ENCODE measurements around the gene TAF15. TPM values are rescaled to one million over a fixed set of nuclear protein-coding genes. Genes with fewer than 3 reads are reported as not detected.
A peak's percentile ranks its signal among the peaks of the same experiment; 100 is the strongest.

TAF15 gene
- total RNA-seq: 36.8 and 142 TPM in 2 replicates

DNA sequence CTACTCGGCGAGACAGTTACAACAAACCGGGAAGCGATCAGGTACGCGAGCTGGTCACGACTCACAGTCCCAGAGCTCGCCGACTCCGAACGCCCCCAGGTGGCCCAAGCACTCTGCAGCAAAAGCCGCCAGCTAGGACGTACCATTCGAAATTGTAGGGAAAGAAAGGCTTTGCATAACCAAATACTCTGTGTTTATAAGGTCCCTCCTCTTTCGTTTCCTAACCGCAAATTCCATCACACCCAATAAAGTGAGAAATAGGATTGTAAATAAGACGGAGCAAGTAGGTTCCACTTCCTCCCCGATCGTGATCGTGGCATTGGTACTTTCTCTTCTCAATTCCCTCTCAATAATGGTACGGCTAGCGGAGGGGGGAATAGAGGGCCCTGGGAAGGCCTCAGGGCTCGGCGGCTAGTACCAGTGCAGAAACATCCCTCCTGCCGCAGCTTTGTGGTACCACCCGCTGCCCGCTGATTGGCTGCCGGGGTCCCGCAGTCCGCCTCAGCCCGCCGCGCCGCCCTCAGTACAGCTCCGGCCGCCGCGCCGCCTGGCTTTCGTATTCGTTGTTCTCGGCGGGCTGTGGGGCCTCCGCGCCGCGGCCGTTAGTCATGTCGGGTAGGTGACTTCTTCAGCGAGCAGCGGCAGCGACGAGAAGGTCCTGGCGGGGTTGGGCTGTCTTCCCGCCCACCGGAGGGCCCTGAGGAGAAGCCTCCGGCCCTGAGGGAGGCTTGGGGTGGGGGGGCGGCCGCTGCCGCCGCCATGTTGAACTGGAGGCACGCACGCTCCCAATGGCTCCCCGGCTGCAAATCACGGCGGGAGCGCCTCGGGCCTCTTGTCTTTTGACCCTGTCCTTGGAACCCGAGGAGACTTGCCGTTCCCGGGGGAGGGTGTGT lies at the start of gene TAF15:
TSS of gene TAF15 (plus strand) at position 523 of the 893 bp plus-strand sequence. CDS start at position 609, 86 bp downstream.
- peak; percentile 94 for DNase-seq (ENCODE audit: low read depth)

DNA sequence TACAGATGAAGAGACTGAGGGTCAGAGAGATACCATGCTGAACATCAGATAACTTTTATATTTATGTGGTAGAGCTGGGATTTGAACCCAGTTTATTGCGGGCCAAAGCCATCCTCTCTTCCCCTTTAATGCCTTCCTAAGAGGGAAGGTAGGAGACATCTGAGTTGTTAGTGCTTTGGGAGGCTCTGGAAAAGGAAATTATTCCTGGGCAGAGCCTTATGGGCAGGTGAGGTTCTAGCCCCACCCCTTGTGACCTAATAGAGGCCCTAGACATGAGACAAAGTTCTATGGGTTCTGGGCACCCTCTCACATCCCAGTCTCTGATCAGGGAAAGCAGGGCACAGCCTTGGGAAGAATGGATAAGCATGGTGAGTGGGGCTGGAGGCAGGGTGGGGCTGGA lies 48.7 kb upstream of the TAF15 start, which contains the start of gene C17orf50:
TSS of gene C17orf50 (plus strand) at position 301 of the 400 bp plus-strand sequence. CDS start at position 356, 55 bp downstream.
- no peak for DNase-seq (ENCODE audit: low read depth)

DNA sequence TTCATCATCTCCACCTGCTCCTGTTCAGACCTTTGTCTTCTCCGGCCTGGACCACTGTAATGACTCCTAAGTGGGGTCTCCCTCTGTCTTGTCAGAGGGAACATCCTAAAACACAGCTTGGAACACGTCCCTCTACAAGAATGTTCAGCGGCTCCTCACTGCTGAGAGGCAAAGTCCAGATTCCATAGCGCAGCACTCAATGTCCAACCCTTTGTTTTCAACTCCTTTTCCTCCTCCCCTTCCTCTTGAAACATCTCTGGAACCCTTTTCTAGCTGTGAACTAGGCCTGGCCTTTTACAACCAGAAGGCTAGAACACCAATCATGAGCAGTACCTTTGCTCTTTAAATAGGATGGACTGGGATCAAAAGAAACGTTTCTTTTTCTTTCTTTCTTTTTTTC lies 47.7 kb upstream of the TAF15 start:
- peak; percentile 18 for DNase-seq (ENCODE audit: low read depth)

DNA sequence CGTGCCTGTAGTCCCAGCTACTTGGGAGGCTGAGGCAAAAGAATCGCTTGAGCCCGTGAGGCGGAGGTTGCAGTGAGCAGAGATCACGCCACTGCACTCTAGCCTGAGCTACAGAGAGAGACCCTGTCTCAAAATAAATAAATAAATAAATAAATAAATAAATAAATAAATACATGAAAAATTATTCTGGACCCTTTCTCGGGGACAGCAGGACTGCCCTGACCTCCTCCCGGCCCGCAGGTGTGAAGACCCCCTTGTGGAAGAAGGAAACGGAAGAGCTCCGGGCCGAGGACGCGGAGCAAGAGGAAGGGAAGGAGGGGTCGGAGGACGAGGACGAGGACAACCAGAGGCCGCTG lies 45.5 kb upstream of the TAF15 start:
- no peak for DNase-seq (ENCODE audit: low read depth)

DNA sequence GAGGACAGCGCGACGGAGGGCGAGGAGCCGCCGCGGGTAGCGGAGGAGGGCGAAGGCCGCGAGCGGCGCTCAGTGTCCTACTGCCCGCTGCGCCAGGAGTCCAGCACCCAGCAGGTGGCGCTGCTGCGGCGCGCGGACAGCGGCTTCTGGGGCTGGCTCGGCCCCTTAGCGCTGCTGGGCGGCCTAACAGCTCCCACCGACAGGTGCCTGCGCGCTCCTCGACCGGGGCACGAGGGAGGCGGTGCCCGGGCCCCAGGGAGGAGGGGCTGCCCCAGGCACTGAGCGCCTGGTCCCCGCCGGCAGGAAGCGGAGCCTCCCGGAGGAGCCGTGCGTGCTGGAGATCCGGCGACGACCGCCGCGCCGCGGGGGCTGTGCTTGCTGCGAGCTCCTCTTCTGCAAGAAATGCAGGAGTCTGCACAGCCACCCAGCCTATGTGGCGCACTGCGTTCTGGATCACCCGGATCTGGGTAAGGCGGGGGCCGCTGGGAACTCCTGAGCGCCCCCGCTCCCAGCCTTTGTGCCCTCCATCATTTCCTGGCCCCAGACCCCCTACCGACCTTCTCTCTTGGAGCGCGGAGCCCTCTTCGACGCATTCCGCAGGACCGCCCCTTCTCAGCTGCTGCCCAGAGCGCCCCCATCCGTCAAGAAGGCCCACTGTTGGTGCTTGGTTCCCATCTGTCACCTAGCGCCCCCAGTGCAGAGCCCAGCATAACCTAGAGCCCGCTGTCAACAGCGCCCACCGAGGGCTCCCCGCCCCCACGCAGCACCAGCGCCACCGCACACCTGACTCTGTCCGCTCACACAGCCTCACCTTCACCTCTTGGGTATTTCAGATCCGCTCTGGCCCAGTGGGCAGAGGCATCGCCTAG lies 44.9 kb upstream of the TAF15 start:
- DNase-seq (ENCODE audit: low read depth): peak; percentile 61

DNA sequence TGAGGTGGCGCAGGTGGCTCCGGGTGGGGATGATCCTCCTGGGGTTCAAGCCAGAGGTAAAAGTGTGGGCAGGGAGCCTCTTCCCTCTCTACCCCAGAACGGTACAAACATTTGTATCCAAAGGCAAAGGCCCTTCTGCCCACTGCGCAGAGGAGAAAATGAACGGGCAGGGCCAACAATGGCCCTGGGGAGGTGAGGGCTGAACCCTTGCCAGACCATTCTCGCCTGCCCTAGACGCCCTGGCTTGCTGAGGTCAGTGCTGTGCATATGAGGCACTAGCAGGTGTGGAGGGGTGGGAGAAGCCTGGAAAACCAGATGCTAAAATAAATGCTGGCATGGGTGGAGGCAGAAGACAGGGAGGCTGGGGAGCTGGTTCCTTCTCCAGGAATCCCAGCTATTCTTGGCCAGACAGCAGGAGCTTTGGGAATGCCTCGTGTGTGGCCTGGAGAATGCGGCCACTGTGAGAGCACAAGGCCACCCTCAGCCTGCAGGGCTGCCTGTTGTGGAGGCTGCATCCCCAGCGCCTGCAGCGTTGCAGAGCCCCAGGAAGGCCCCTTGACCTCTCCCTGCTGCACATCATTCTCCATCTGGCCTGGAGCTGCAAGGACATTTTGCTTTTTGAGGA lies 44.1 kb upstream of the TAF15 start:
- DNase-seq (ENCODE audit: low read depth): no peak

DNA sequence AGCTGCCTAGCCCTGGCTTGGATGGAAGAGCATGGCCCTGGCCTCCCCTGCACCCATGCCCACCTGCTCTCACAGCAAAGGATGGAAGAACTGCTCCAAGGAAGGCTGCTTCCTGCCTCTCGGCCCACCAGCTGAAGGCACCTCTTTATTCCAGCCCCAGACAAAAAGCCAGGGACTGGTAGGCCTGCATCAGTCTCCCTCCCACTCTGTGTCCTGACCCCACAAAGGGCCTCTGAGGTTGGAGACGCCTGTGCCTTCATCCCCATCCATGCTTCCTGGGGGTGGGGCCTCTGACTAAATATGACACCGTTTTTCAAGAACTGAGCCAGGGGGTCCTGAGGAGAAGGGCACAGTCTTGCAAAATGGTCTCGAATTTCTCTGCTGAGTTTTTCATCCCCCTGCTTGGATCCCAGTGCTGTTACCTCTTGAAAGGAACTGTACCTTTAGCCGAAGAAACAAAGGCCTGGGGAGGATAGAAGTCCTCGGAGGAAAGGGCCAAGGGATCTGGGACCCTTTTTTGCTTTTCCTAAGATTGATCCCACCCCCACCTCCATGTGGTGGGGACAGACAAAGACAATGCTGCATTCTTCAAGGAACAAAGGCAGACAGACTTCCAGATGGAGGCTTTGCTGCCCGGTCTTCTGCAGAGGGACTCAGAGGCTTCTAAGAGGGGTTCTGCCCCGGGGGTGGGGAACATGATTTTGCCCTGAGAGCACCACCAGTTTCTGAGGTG lies 43.4 kb upstream of the TAF15 start:
- DNase-seq (ENCODE audit: low read depth): no peak

DNA sequence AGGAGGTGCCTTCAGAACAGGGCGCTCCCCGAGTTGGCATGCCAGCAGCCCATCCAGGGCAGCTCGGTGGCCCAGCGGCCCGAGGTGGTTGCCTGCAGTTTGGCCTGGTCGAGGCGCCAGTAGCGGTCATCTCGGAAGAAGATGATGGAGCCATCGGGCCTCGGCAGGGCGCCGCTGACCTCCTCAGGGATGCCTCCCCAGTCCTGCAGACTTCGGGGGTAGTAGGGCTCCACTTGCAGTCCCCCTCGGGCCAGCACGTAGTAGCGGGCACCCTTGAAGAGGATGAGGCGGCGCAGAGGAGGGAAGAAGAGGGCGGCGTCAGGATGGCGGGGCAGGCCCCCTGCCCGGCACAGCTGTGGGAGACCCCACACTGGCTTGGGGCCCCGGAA lies 42.8 kb upstream of the TAF15 start:
- no peak for DNase-seq (ENCODE audit: low read depth)

DNA sequence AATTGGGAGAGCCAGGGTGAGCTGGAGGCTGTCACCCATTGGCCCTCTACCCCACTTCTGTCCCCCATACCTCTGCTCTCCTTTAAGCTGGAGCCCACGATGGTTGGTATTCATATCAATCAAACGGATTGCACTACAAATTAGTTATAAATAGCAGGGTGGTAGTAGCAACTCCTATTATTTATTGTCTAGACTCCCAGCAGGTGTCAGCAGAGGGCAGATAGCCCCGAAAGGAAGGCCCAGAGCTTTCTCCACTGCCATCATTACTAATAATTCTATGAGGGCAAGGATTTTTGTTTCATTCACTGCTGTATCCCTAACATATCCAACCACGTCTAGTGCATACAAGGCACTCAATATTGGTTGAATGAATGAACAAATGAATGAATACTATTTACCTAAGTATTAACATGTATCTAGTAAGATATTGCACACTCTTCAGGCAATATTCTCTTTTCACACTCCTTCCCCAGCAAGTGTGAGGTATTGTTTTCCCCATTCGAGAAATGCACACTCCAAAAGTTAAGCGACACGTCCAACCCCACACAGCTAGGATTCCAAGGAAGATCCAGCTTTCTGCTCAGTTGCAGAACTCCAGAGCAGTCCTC lies 42.3 kb upstream of the TAF15 start:
- DNase-seq (ENCODE audit: low read depth): peak; percentile 35

DNA sequence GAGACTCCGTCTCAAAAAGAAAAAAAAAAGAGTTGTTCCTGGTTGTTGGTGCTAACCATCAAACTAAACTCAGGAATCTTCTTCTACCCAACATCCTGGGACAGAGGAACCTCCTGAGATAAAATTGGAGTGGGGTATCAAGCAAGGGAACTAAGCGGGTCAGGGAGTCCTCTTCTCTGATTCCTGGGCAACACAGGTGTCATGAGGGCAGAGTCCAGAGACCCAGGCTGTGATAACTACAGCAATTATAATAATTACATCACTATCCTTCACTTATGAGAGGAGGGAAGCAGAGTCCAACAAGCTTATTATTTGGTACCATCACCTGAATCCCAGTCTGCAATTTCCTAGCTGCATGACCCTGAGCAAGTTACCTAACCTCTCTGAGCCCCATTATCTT lies 40.5 kb upstream of the TAF15 start:
- DNase-seq (ENCODE audit: low read depth): no peak

DNA sequence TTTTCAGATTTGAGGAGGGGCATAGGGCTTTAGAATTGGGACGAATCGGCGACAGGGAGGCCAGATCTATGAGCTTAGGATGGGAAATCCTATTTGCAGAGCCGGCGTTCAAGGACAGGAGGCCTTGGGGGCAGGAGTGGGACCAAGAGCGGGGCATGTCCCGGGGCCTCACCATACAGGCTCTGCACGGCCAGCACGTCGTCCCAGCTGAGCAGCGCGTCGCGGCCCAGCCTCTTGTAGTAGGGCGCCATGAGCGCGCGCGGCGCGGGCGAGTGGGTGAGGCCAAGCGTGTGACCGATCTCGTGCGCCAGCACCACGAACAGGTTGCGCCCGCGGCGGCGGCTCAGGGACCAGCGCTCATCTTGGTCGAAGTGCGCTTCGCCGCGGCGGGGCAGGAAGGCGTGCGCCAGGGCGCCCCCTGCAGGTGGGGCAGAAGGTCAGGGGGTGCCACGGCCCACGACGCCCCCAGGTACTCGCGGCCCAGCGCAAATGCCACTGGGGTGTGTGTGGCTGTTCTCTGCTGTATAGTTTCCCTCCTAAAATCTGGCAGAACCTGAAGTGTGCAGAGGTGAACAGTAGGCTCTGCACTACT lies 39.3 kb upstream of the TAF15 start:
- DNase-seq (ENCODE audit: low read depth): no peak

DNA sequence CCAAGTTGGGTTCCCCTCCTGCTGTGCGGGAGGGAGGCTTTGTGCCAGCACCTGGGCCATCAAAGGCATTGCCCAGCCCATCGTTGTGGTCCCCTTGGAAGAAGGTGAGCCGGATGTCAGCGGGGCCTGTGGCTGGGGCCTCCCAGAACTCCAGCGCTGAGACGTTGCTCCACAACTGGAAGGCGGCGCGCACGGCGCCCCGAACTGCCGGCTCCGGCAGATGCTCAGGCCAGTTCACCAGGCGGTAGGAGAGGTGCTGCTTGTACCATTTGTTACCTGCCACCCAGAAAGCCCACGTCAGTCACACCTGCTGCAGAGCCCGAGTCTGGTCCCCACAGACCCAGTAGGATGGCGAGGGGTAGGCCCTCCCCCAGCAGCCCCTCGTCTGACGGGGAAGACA lies 36.2 kb upstream of the TAF15 start:
- DNase-seq (ENCODE audit: low read depth): no peak

DNA sequence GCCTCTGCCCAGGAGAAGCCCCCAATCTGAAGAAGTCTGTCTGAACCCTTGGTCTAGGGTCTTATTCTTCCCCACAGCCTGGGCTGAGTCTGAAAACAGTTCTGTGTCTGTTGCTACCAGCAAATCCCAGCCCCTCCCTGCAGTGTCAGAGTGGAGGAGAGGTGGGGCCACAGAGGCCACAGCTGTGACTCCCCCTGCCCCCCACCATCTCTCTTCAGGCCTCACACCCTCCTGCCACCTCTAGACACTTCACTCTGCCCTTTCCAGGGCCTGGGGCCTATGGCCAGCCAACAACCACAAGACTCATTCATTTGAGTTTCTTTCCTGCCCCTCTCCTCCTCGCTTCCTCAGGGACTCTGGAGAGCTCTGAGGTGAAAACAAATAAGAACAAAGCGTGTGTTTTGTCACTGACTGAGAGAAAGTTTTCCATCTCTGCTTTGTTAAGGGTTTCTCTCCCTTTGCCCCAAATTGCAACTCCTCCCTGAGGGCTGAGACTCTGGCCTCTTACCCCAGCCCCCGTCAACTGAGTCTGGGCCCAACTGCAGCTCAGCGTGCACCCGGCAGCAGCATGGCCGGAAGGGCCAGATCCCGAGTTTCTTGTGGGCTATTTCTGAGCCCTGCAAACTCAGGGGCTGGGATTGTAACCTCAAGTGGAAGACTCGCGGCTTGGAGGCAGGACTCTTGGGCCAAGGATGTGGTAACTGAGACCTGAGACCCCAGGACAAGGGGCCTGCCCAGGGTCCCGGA lies 35.4 kb upstream of the TAF15 start:
- no peak for DNase-seq (ENCODE audit: low read depth)

DNA sequence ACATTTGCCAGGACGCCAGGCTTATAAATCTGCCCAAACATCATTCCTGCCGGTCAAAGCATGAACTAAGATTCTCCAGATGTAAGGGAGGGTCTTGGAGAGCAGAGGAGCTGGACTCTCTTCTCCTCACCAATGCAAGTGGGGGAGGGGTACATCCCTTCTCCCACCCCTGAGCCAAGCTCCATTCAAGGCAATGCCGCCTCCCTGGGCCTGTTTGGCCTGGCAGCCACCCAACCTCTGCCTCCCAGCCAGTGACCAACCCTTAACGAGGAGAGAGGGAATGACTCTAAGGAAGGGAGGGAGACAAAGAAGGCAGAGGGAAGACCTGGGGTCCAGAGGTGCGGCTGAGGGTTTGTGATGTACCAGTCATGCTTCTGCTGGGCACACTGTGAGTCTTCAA lies 34.8 kb upstream of the TAF15 start:
- DNase-seq (ENCODE audit: low read depth): peak; percentile 56

DNA sequence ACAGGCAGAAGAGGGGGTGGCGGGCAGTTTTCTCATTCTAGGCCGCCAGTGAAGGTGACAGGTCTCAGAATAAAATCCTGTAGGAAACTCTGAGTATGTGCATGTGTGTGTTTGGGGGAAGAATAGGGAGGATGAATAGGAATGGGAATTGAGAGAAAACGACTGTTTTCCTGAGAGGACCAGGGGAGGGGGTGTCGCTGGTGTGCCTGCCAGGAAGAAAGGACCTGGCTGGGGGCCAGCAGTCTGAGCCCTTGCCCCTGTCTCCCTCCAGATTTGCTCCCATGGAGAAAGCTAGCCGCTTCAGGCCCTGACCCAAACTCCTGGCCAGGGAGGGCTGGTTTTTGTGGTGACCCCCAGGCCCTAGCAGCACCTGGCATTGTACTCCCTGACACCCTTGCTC lies 34.2 kb upstream of the TAF15 start:
- DNase-seq (ENCODE audit: low read depth): no peak

DNA sequence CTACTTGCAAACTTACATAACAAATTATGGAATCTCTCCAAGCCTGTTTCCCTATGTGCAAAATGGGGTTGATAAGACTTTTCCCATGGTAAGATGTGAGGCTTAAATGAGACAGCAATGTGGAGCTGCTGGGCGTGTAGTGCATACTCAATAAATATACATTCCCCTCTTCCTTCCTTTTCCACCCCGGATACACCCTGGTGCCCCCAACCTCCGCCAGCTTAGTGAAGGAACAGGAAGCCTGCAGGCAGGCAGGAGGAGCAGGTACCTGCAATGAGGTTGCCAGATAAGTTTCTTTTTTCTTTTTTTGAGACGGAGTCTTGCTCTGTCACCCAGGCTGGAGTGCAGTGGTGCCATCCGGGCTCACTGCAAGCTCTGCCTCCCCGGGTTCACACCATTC lies 33.7 kb upstream of the TAF15 start:
- no peak for DNase-seq (ENCODE audit: low read depth)

DNA sequence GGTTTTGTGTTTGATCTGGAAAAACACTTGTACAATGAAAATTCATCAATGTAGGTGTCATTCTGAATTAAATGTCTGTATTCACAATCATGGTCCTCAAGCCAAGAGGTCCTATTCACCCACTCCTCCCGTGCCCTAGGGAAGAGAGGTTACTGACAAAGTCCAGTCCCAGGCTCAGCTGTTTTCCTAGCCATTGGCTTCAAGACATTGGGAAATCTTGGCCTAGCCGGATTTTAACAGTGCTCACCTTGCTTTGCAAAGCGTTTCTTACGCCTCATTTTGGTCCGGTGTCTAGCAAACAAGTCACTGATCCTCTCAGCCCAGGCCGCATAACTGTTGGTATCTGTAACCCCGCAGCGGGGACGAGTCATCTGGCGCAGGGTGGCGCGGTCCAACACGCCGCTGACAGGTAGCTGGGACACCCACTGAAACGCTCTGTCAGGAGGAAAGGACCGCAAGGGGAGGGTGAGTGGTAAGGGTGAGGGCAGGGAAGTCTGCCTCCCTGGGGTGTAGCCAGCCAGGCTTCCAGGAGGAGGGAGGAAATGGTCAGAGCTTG lies 30.6 kb upstream of the TAF15 start:
- peak; percentile 52 for DNase-seq (ENCODE audit: low read depth)

DNA sequence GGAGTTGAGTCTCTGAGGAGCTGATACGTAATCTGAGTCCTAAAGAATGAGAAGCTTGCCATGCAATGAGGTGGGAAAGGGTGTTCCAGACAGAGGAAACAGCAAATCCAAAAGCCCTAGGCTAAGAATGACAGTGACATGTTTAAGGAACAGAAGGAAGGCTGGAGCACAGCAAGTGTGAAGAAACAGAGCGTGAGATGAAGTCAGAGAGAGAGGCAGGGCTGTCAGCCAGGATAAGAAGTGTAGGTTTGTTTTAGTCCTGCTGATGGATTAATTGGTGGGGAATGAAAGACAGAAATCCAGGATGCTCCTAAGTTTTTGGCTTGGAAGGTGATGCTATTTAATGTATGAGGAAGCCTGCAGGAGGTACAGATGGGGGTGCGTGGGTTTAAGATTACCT lies 28.3 kb upstream of the TAF15 start:
- no peak for DNase-seq (ENCODE audit: low read depth)

DNA sequence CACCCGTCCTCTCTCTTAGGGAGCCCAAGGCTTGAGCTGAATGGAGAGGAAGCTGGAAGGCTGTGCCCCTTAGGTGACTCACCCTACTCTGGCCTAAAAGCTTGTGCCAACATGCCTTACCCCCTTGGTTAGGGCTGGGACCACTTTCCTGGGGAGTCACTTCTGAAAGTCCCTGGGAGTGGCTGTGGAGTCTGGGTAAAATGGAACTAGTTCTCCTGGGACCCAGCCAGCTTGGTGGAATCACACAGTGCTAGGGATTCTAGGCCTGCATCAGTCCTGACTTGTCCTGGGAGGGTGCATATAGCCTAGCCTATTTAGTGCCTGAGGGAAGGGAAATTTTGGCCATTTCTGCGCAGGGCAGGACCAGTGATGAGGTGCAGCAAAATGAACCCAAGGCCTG lies 24.4 kb upstream of the TAF15 start:
- DNase-seq (ENCODE audit: low read depth): peak; percentile 22

DNA sequence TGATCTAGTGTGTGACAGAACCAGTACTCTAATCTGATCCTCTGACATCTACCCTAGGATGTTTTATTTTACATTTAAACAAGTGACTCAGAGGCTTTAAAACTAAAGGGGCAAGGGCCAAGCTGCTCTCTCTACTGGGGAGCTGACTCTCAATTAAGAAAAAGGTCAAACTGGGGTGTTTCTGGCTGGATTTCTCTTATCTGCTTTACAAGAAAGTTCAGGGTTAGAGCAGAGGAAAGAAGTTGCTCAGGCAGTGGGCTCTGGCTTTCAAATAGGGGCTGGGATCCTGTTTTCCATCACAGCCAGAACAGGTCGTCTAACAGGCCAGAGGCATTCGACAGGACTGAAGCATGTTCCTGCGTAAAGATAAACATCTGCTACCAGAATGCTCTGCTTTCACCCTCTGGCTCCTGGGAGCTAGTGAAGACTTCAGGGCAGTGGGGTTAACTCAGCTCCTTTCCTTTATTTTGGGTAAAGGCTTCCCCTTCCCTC lies 22.3 kb upstream of the TAF15 start:
- peak; percentile 43 for DNase-seq (ENCODE audit: low read depth)
